Mammary microvascular endothelial cell (primary cell): ENCODE results near the gene TNNC2. TPM values are rescaled to one million over a fixed set of nuclear protein-coding genes. Genes with fewer than 3 reads are reported as not detected.

ENCODE experiments used
- total RNA-seq: library from RNA; depleted of rRNA; stranded (reverse); fragments of >200 nt; gene quantifications from 2 replicates; pipeline ENCODE4 v1.2.3, GENCODE V29; 2015

The TNNC2 gene
- not detected in 2 replicates for total RNA-seq

GRCh38 chr20:45827030-45827652, at the start of gene TNNC2:
Gene TNNC2 (minus strand): TSS chr20:45827312. CDS start chr20:45827248, 64 bp downstream.

GRCh38 chr20:45857114-45857881, 30.2 kb upstream of the TNNC2 start, which contains the start of the genes ACOT8 and ZSWIM3:
Gene ACOT8 (minus strand): TSS chr20:45857392. CDS start chr20:45857315, 77 bp downstream.
Gene ZSWIM3 (plus strand): TSS chr20:45857614. CDS start chr20:45857826, 212 bp downstream.

GRCh38 chr20:45833030-45833882, 6.1 kb upstream of the TNNC2 start, which contains the start of gene SNX21:
Gene SNX21 (plus strand): TSS chr20:45833799. CDS start chr20:45833920, 121 bp downstream.

GRCh38 chr20:45812157-45813005, 14.7 kb downstream of the TNNC2 start, which contains the start of gene UBE2C:
Gene UBE2C (plus strand): TSS chr20:45812644. CDS start chr20:45812696, 52 bp downstream.

Other genes starting within 250 kb of the TNNC2 start
- not detected in 2 replicates for gene WFDC8, start 248.0 kb downstream of the TNNC2 start, total RNA-seq
- gene WFDC10A, start 197.6 kb downstream of the TNNC2 start, total RNA-seq: not detected in 2 replicates
- not detected in 2 replicates for gene WFDC9, start 196.0 kb downstream of the TNNC2 start, total RNA-seq
- not detected in 2 replicates for gene WFDC11, start 157.1 kb downstream of the TNNC2 start, total RNA-seq
- gene WFDC13, start 125.3 kb downstream of the TNNC2 start, total RNA-seq: not detected in 2 replicates
- not detected in 2 replicates for gene WFDC10B, start 122.3 kb downstream of the TNNC2 start, total RNA-seq
- gene SPINT4, start 105.0 kb downstream of the TNNC2 start, total RNA-seq: not detected in 2 replicates
- 3.7 TPM in 1 of 2 replicates, not detected in the other for gene WFDC3, start 35.4 kb downstream of the TNNC2 start, total RNA-seq
- 30.2 and 32.6 TPM in 2 replicates for gene DNTTIP1, start 35.4 kb downstream of the TNNC2 start, total RNA-seq
- 108 and 126 TPM in 2 replicates for gene UBE2C, start 14.7 kb downstream of the TNNC2 start, total RNA-seq
- gene SNX21, start 6.5 kb upstream of the TNNC2 start, total RNA-seq: 11.6 and 27.0 TPM in 2 replicates
- gene ACOT8, start 30.1 kb upstream of the TNNC2 start, total RNA-seq: 37.2 and 57.0 TPM in 2 replicates
- gene ZSWIM3, start 30.3 kb upstream of the TNNC2 start, total RNA-seq: 3.3 and 4.1 TPM in 2 replicates
- 9.1 and 11.7 TPM in 2 replicates for gene ZSWIM1, start 53.9 kb upstream of the TNNC2 start, total RNA-seq
- 1.3 TPM in 1 of 2 replicates, not detected in the other for gene SPATA25, start 60.3 kb upstream of the TNNC2 start, total RNA-seq
- gene NEURL2, start 63.9 kb upstream of the TNNC2 start, total RNA-seq: 2.2 and 2.3 TPM in 2 replicates
- gene CTSA, start 64.0 kb upstream of the TNNC2 start, total RNA-seq: 129 and 130 TPM in 2 replicates
- gene PLTP, start 84.8 kb upstream of the TNNC2 start, total RNA-seq: 6.3 and 11.5 TPM in 2 replicates
- gene PCIF1, start 107.4 kb upstream of the TNNC2 start, total RNA-seq: 16.1 and 20.9 TPM in 2 replicates
- gene ZNF335, start 144.9 kb upstream of the TNNC2 start, total RNA-seq: 12.1 TPM in 2 replicates
- gene MMP9, start 181.6 kb upstream of the TNNC2 start, total RNA-seq: 0.07 TPM in 1 of 2 replicates, not detected in the other
- gene SLC12A5, start 201.9 kb upstream of the TNNC2 start, total RNA-seq: under 0.01 and 0.10 TPM in 2 replicates